K562 (cell line): Measurements from ENCODE around the gene COX6A1.

Experiments
- CREM ChIP-seq: IDR thresholded peaks from 2 replicates; pipeline ENCODE4 v1.6.1; 2014; ENCODE audit warnings: antibody characterized with exemption, low read depth
- CTCF ChIP-seq, 3 experiments: IDR thresholded peaks in 2 of 3; conservative IDR thresholded peaks in 1 of 3; 2 replicates each; pipeline ENCODE4 v1.5.1; 2011 to 2012; ENCODE audit warnings: low read length in 3 of 3, mild to moderate bottlenecking in 3 of 3, control low read depth in 2 of 3, improper control_type of control experiment in 1 of 3, inconsistent platforms in 1 of 3, low read depth in 1 of 3, mixed read lengths in 1 of 3, moderate library complexity in 1 of 3; ENCODE audit not compliant: insufficient read depth in 2 of 3
- ELF4 ChIP-seq: fragments of 450-650 bp; formaldehyde crosslinking; IDR thresholded peaks from 2 replicates; pipeline ENCODE4 v1.4.0; 2022; ENCODE audit warnings: missing genetic modification characterization
- EZH2 ChIP-seq: IDR thresholded peaks from 2 replicates; pipeline ENCODE4 v1.6.1; 2012; ENCODE audit warnings: low read depth, mild to moderate bottlenecking, inconsistent platforms, low read length, borderline replicate concordance
- FOS ChIP-seq: IDR thresholded peaks from 3 replicates; pipeline ENCODE4 v1.6.1; 2011; ENCODE audit not compliant: insufficient read length; ENCODE audit errors: extremely low read depth
- FOXJ3 ChIP-seq: sonication (generic); formaldehyde crosslinking; IDR thresholded peaks from 2 replicates; pipeline ENCODE4 v1.4.0; 2020; ENCODE audit warnings: mild to moderate bottlenecking, missing genetic modification reagents
- GATAD2B ChIP-seq: fragments of 450-650 bp; IDR thresholded peaks from 2 replicates; pipeline ENCODE4 v1.6.1; 2017; ENCODE audit warnings: mild to moderate bottlenecking, borderline replicate concordance
- JUN ChIP-seq, 2 experiments: sonication (generic) in 1 of 2; formaldehyde crosslinking in 1 of 2; IDR thresholded peaks; 2 replicates each; pipeline versions ENCODE4 v1.6.1 to v1.8.0; 2012 to 2022; ENCODE audit warnings: borderline replicate concordance in 2 of 2, mild to moderate bottlenecking in 2 of 2, improper control_type of control experiment in 1 of 2, low read depth in 1 of 2, low read length in 1 of 2, missing genetic modification reagents in 1 of 2
- MNT ChIP-seq, 2 experiments: fragments of 450-650 bp; conservative IDR thresholded peaks; 2 replicates each; pipeline ENCODE4 v1.6.1; 2017; ENCODE audit warnings: mild to moderate bottlenecking in 2 of 2, moderate library complexity in 2 of 2
- POLR2AphosphoS5 ChIP-seq: IDR thresholded peaks from 2 replicates; pipeline ENCODE4 v1.6.1; 2011; ENCODE audit warnings: mild to moderate bottlenecking, low read depth, low read length, moderate library complexity; ENCODE audit not compliant: control insufficient read depth, insufficient read depth
- PTBP1 ChIP-seq: fragments of 200-400 bp; formaldehyde crosslinking; IDR thresholded peaks from 2 replicates; pipeline ENCODE4 v1.6.1; 2017; ENCODE audit warnings: low read depth, low read length
- RBBP5 ChIP-seq: fragments of 200-600 bp; sonication (generic); IDR thresholded peaks from 2 replicates; pipeline ENCODE4 v1.6.1; 2012; ENCODE audit warnings: borderline replicate concordance, mild to moderate bottlenecking, low read length, control low read depth, inconsistent platforms; ENCODE audit not compliant: insufficient read depth, poor library complexity, severe bottlenecking
- SPI1 ChIP-seq: IDR thresholded peaks from 2 replicates; pipeline ENCODE4 v1.6.1; 2011; ENCODE audit warnings: low read depth, low read length, control low read depth, borderline replicate concordance
- ZNF274 ChIP-seq: IDR thresholded peaks from 2 replicates; pipeline ENCODE4 v1.6.1; 2011; ENCODE audit warnings: low read depth, mild to moderate bottlenecking, low read length, moderate library complexity, borderline replicate concordance

GRCh38 chr12:120413901-120414695, 23.8 kb upstream of the COX6A1 start:
- TF ChIP-seq POLR2AphosphoS5 (no peak), GATAD2B (no peak), RBBP5 (no peak), CTCF (IDR thresholded peaks at IDR 0.05 in 2 of 3, conservative IDR thresholded peaks at IDR 0.05 in 1 of 3; ENCODE audit: insufficient read depth in 2 of 3, low read depth in 1 of 3, low read length in 3 of 3) (no peak), ZNF274 (no peak), PTBP1 (no peak), ELF4 (no peak), FOXJ3 (CRISPR knock-in tag) (no peak), SPI1 (no peak), MNT (conservative IDR thresholded peaks at IDR 0.05) (no peak), CREM (no peak), EZH2 (no peak), FOS (no peak), JUN (IDR thresholded peaks at IDR 0.05; ENCODE audit: borderline replicate concordance, low read depth, low read length) (no peak), JUN (CRISPR knock-in tag; IDR thresholded peaks at IDR 0.05; ENCODE audit: borderline replicate concordance) (no peak)
